Tibial artery (tissue), 4 donors: Measurements from ENCODE around the gene KHK.
"Not testable (repeated sequence)": the region's sequence is repeated elsewhere in the genome, so short reads cannot be mapped to it uniquely, and the experiment has no call there.

Source experiments
- DNase-seq, 2 donors: peaks; one replicate each; pipeline ENCODE4 v3.0.0-alpha.2; 2019
- H3K27ac ChIP-seq, 2 donors: fragments of 200-600 bp; sonication (generic) in 1 of 2; 1 replicate in 1 of 2; 2 replicates in 1 of 2; pipeline ENCODE4 v1.5.1; 2018 to 2019; ENCODE audit warnings: mild to moderate bottlenecking in 1 of 2
- H3K27me3 ChIP-seq, 2 donors: fragments of 200-600 bp; sonication (generic) in 1 of 2; one replicate each; pipeline versions ENCODE4 v1.5.1 to v1.6.0; 2016 to 2019
- H3K36me3 ChIP-seq, 3 donors: fragments of 200-600 bp; sonication (generic) in 2 of 3; one replicate each; pipeline ENCODE4 v1.5.1; 2016 to 2019; ENCODE audit warnings: mild to moderate bottlenecking in 2 of 3
- H3K4me1 ChIP-seq, 4 donors: fragments of 200-600 bp; sonication (generic) in 2 of 4; 1 replicate in 3 of 4; 2 replicates in 1 of 4; pipeline ENCODE4 v1.5.1; 2016 to 2019
- H3K4me3 ChIP-seq, 2 donors: fragments of 200-600 bp; sonication (generic) in 1 of 2; 1 replicate in 1 of 2; 2 replicates in 1 of 2; pipeline ENCODE4 v1.5.1; 2018 to 2019; ENCODE audit warnings: mild to moderate bottlenecking in 2 of 2
- H3K9me3 ChIP-seq, 3 donors: fragments of 200-600 bp; sonication (generic) in 1 of 3; one replicate each; pipeline ENCODE4 v1.5.1; 2016 to 2019
- CTCF ChIP-seq, 2 experiments: fragments of 200-600 bp in 1 of 2; fragments of 450-650 bp in 1 of 2; IDR thresholded peaks; one replicate each; pipeline ENCODE4 v1.5.1; 2017 to 2019; ENCODE audit warnings: antibody characterized with exemption in 2 of 2, mild to moderate bottlenecking in 1 of 2, moderate library complexity in 1 of 2
- intact Hi-C: fragments of 100-400 bp; cut with DNase I; formaldehyde crosslinking; loops from one replicate; pipeline ENCODE4 v1.15.0; 2023; ENCODE audit warnings: low total_unique reads

Gene KHK

GRCh38 chr2:27118525-27119329 is 32.2 kb downstream of the KHK start, which contains the start of gene CGREF1:
CGREF1 (minus strand) TSS chr2:27119128; CDS start chr2:27104366, 14,762 bp downstream.
- H3K36me3 ChIP-seq = no peaks in the 10 kb centered on the region
- DNase-seq = no peak
- H3K9me3 ChIP-seq = no peaks in the 10 kb centered on the region
- no peak within 1 kb of the TSS for H3K27ac ChIP-seq
- no peak for TF ChIP-seq CTCF (IDR thresholded peaks at IDR 0.05)
- H3K4me3 ChIP-seq = peak within 1 kb of the TSS; percentile 33 to 52
- peaks cover 0 to 34% of the 10 kb centered on the region in 2 donors for H3K27me3 ChIP-seq
- intact Hi-C loops = no loop called here
- H3K4me1 ChIP-seq = peaks cover 0 to 21% (median 13%) of the 10 kb centered on the region in 4 donors

GRCh38 chr2:27119330-27119670 is 32.7 kb downstream of the KHK start:
- peak overlapping the region; percentile 33 to 52 for H3K4me3 ChIP-seq

GRCh38 chr2:27121906-27122305 is 35.3 kb downstream of the KHK start:
- no peak for TF ChIP-seq CTCF (IDR thresholded peaks at IDR 0.05)
- peaks cover 0 to 30% of the 10 kb centered on the region in 2 donors for H3K27me3 ChIP-seq
- intact Hi-C loops = no loop called here
- no peaks in the 10 kb centered on the region for H3K9me3 ChIP-seq
- no peak overlapping the region for H3K4me3 ChIP-seq
- peaks cover 0 to 24% (median 15%) of the 10 kb centered on the region in 4 donors for H3K4me1 ChIP-seq
- H3K27ac ChIP-seq = no peak overlapping the region
- H3K36me3 ChIP-seq = no peaks in the 10 kb centered on the region
- DNase-seq = no peak

More at GRCh38 chr2:27119330-27119670, 32.7 kb downstream of the KHK start:
- DNase-seq, H3K9me3 ChIP-seq, H3K27ac ChIP-seq, intact Hi-C loops, H3K36me3 ChIP-seq: not testable (repeated sequence)
- Histone ChIP-seq H3K4me1 (peaks cover 0 to 24% (median 15%) of the 10 kb centered on the region in 4 donors), H3K27me3 (peaks cover 0 to 34% of the 10 kb centered on the region in 2 donors)

GRCh38 chr2:27122791-27123190 is 36.2 kb downstream of the KHK start:
- Histone ChIP-seq H3K4me3 (peak overlapping the region in 1 of 2 donors; percentile 52), H3K9me3 (no peaks in the 10 kb centered on the region), H3K27ac (no peak overlapping the region)

GRCh38 chr2:27123302-27124150 is 37.0 kb downstream of the KHK start, which contains the start of gene ABHD1:
ABHD1 (plus strand) TSS chr2:27123815; CDS start chr2:27123949, 134 bp downstream.
- Histone ChIP-seq H3K36me3 (no peaks in the 10 kb centered on the region), H3K27me3 (peaks cover 0 to 14% of the 10 kb centered on the region in 2 donors), H3K9me3 (no peaks in the 10 kb centered on the region), H3K27ac (peak within 1 kb of the TSS in 1 of 2 donors; percentile 3), H3K4me1 (peaks cover 0 to 18% (median 11%) of the 10 kb centered on the region in 4 donors), H3K4me3 (peak within 1 kb of the TSS; percentile 52 to 56)
- TF ChIP-seq CTCF (IDR thresholded peaks at IDR 0.05) = no peak
- peak; percentile 60 to 81 for DNase-seq
- intact Hi-C loops = no loop called here

More at GRCh38 chr2:27122791-27123190, 36.2 kb downstream of the KHK start:
- H3K4me1 ChIP-seq = peaks cover 0 to 24% (median 15%) of the 10 kb centered on the region in 4 donors
- no peak for DNase-seq
- no peak for TF ChIP-seq CTCF (IDR thresholded peaks at IDR 0.05)
- no peaks in the 10 kb centered on the region for H3K36me3 ChIP-seq
- peaks cover 0 to 21% of the 10 kb centered on the region in 2 donors for H3K27me3 ChIP-seq
- intact Hi-C loops = no loop called here
